Mesendoderm (in vitro differentiated cells): ENCODE measurements around the gene HEY2.

Source experiments
- DNase-seq: peaks from one replicate; pipeline ENCODE4 v3.0.0; 2013
- H2AK5ac ChIP-seq: 2 replicates; pipeline ENCODE4 v1.6.1; 2013; ENCODE audit warnings: low read length, inconsistent platforms
- H2BK120ac ChIP-seq: 2 replicates; pipeline ENCODE4 v1.6.1; 2013; ENCODE audit warnings: low read depth, mild to moderate bottlenecking, low read length, moderate library complexity, mixed read lengths
- H2BK15ac ChIP-seq: replicated peaks from 2 replicates; pipeline ENCODE4 v1.6.1; 2013; ENCODE audit warnings: low read depth, mild to moderate bottlenecking, moderate library complexity
- H2BK5ac ChIP-seq: 2 replicates; pipeline ENCODE4 v1.6.1; 2013; ENCODE audit warnings: low read length, inconsistent platforms
- H3K18ac ChIP-seq: 2 replicates; pipeline ENCODE4 v1.6.1; 2013; ENCODE audit warnings: mild to moderate bottlenecking, low read length, mixed read lengths
- H3K23ac ChIP-seq: one replicate; pipeline ENCODE4 v1.6.1; 2013; ENCODE audit warnings: low read length
- H3K27ac ChIP-seq: 2 replicates; pipeline ENCODE4 v1.5.1; 2013; ENCODE audit warnings: low read depth, mild to moderate bottlenecking, inconsistent platforms, low read length, moderate library complexity
- H3K27me3 ChIP-seq: 2 replicates; pipeline ENCODE4 v1.6.1; 2013; ENCODE audit warnings: low read length, control low read depth, mild to moderate bottlenecking, inconsistent platforms; ENCODE audit not compliant: insufficient read depth, poor library complexity
- H3K36me3 ChIP-seq: 2 replicates; pipeline ENCODE4 v1.6.1; 2013; ENCODE audit warnings: low read length, inconsistent platforms; ENCODE audit not compliant: control insufficient read depth, insufficient read depth
- H3K4ac ChIP-seq: one replicate; pipeline ENCODE4 v1.6.1; 2013; ENCODE audit warnings: low read depth, mild to moderate bottlenecking, low read length, moderate library complexity
- H3K4me1 ChIP-seq: 2 replicates; pipeline ENCODE4 v1.6.1; 2013; ENCODE audit warnings: low read depth, low read length, inconsistent platforms; ENCODE audit not compliant: control insufficient read depth
- H3K4me2 ChIP-seq: 2 replicates; pipeline ENCODE4 v1.6.1; 2013; ENCODE audit warnings: low read length
- H3K4me3 ChIP-seq: 2 replicates; pipeline ENCODE4 v1.5.1; 2013; ENCODE audit warnings: mild to moderate bottlenecking, low read length
- H3K56ac ChIP-seq: one replicate; pipeline ENCODE4 v1.6.1; 2013; ENCODE audit warnings: low read length
- H3K79me1 ChIP-seq: 2 replicates; pipeline ENCODE4 v1.6.1; 2013; ENCODE audit warnings: low read length, inconsistent platforms
- H3K79me2 ChIP-seq: 2 replicates; pipeline ENCODE4 v1.6.1; 2013; ENCODE audit warnings: mild to moderate bottlenecking, low read length; ENCODE audit not compliant: control insufficient read depth, insufficient read depth
- H3K9ac ChIP-seq: 2 replicates; pipeline ENCODE4 v1.6.1; 2013; ENCODE audit warnings: low read length, inconsistent platforms
- H4K5ac ChIP-seq: one replicate; pipeline ENCODE4 v1.6.1; 2013; ENCODE audit warnings: low read length
- H4K8ac ChIP-seq: one replicate; pipeline ENCODE4 v1.6.1; 2013; ENCODE audit warnings: low read depth, mild to moderate bottlenecking, control low read depth, low read length, moderate library complexity
- WGBS: extraction: QIAGEN DNeasy Blood & Tissue Kit; methylation state at CpG from one replicate; pipeline ENCODE4 v1.1.7; 2013; ENCODE audit warnings: low lambda C conversion rate, missing lambda C conversion rate; ENCODE audit not compliant: insufficient coverage; ENCODE audit errors: extremely low coverage; 5-methylcytosine and 5-hydroxymethylcytosine counted together

The HEY2 gene

DNA sequence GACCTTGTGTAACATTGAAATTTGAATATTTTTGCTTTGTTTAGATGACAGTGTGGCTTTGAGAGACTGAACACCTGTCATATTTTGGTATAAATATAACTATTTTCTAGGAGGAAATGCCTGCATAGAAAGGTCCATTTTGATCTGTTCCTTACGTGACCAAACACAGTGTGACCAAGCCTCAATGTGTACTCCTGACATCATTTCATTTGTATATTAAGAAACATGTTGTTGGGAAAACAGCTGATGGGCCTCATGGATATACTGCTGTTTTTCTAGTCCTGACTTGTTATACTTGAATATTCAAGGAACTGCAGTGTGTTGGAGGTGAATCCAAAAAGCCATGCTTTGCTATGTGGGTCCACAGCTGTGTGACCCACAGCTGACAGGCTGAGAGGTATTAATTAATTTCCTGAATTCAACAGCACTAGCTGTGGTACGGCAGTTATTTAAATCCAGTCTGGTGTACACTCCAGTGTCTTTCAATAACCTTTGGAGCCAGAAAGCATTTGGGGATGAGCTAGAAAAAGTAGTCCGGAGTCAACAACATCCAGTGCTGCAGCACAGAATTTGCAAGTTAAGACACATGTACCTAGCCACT is 60.2 kb downstream of the HEY2 start:
- H2BK120ac ChIP-seq = no peak overlapping the region
- no peak overlapping the region for H3K56ac ChIP-seq
- H3K79me1 ChIP-seq = no peaks in the 10 kb centered on the region
- H2BK15ac ChIP-seq = no peak overlapping the region
- H3K4me1 ChIP-seq = peaks cover 1% of the 10 kb centered on the region
- no peaks in the 10 kb centered on the region for H3K27me3 ChIP-seq
- no peak overlapping the region for H3K27ac ChIP-seq
- no peak overlapping the region for H3K23ac ChIP-seq
- H3K9ac ChIP-seq = no peak overlapping the region
- no peak overlapping the region for H2AK5ac ChIP-seq
- WGBS = no CpG with 5 or more reads among the region's 3 CpGs
- H3K4me2 ChIP-seq = no peak overlapping the region
- H3K4ac ChIP-seq = no peak overlapping the region
- no peak for DNase-seq
- H3K18ac ChIP-seq = no peak overlapping the region
- no peak overlapping the region for H3K4me3 ChIP-seq
- H4K5ac ChIP-seq = no peak overlapping the region
- H3K36me3 ChIP-seq = no peaks in the 10 kb centered on the region
- H3K79me2 ChIP-seq = no peaks in the 10 kb centered on the region
- H2BK5ac ChIP-seq = no peak overlapping the region
- H4K8ac ChIP-seq = no peak overlapping the region

GRCh38 chr6:125810445-125810844 is 61.0 kb downstream of the HEY2 start:
- Histone ChIP-seq H3K79me1 (no peaks in the 10 kb centered on the region), H3K4me1 (peaks cover 1% of the 10 kb centered on the region), H3K56ac (no peak overlapping the region), H3K27ac (no peak overlapping the region), H2BK120ac (no peak overlapping the region), H3K18ac (no peak overlapping the region), H3K23ac (no peak overlapping the region), H3K4ac (no peak overlapping the region), H3K79me2 (no peaks in the 10 kb centered on the region), H4K8ac (no peak overlapping the region), H3K4me2 (no peak overlapping the region), H3K36me3 (no peaks in the 10 kb centered on the region), H2BK15ac (no peak overlapping the region), H2AK5ac (no peak overlapping the region), H2BK5ac (no peak overlapping the region), H4K5ac (no peak overlapping the region), H3K9ac (no peak overlapping the region), H3K27me3 (no peaks in the 10 kb centered on the region), H3K4me3 (no peak overlapping the region)
- no peak for DNase-seq
- WGBS = no CpG with 5 or more reads among the region's 1 CpG
